Stimulated activated CD4-positive, alpha-beta T cell treated with anti-CD3 and anti-CD28 coated beads, Interleukin-12 subunit alpha, Interleukin-12 subunit beta, amount 100 ng/mL, for 24 hours (primary cell): Measurements from ENCODE around the gene PKP4.
"Not testable (repeated sequence)": the region's sequence is repeated elsewhere in the genome, so short reads cannot be mapped to it uniquely, and the experiment has no call there.

ENCODE experiments used
- DNase-seq, 2 experiments: peaks; one replicate each; pipeline ENCODE4 v3.0.0-alpha.2; 2020; ENCODE audit warnings: low read depth in 2 of 2

PKP4 gene, protein sequence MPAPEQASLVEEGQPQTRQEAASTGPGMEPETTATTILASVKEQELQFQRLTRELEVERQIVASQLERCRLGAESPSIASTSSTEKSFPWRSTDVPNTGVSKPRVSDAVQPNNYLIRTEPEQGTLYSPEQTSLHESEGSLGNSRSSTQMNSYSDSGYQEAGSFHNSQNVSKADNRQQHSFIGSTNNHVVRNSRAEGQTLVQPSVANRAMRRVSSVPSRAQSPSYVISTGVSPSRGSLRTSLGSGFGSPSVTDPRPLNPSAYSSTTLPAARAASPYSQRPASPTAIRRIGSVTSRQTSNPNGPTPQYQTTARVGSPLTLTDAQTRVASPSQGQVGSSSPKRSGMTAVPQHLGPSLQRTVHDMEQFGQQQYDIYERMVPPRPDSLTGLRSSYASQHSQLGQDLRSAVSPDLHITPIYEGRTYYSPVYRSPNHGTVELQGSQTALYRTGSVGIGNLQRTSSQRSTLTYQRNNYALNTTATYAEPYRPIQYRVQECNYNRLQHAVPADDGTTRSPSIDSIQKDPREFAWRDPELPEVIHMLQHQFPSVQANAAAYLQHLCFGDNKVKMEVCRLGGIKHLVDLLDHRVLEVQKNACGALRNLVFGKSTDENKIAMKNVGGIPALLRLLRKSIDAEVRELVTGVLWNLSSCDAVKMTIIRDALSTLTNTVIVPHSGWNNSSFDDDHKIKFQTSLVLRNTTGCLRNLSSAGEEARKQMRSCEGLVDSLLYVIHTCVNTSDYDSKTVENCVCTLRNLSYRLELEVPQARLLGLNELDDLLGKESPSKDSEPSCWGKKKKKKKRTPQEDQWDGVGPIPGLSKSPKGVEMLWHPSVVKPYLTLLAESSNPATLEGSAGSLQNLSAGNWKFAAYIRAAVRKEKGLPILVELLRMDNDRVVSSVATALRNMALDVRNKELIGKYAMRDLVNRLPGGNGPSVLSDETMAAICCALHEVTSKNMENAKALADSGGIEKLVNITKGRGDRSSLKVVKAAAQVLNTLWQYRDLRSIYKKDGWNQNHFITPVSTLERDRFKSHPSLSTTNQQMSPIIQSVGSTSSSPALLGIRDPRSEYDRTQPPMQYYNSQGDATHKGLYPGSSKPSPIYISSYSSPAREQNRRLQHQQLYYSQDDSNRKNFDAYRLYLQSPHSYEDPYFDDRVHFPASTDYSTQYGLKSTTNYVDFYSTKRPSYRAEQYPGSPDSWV

DNA sequence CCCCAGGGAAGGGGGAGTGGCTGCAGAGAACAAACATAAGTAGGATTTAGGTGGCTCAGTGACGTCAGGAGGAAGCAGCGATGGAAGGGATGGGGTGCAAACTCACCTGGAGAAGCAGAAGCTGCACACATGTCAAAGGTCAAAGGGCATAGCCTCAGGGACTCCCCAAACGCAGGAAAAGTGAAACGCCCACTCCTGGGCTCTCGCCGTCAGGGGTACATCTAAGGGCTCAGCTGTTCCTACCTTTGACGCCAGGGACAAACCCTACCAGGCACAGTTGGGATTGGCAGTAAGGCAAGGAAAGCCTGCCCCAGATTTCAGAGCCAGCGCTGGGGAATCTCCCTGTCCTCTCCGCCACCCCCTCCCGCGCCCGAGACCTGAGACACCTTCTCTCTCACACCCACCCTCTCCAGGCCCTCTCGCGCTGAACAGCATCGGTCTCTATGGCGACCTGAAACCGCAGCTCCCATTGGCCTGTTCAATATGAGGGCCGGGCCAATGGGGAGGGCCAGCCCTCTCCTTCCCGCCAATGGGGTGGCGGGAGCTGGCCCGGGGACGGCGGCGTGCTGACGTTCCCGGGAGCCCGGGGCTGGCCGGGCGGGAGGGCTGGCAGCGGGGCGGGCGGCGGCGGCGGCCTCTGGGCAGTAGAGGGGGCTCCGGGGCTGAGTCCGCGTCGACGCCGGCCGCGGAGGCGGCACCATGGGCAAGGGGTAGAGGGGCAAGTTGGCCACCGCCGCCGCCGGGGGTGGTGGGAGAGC, at the start of gene PKP4, which contains the start of gene CCDC148:
Gene PKP4 (plus strand): TSS at position 644 of the 758 bp plus-strand sequence. CDS start 76,233 bp downstream, outside the sequence.
Gene CCDC148 (minus strand): TSS at position 445 of the 758 bp plus-strand sequence. CDS start 314 bp downstream, at position 131.
- peak; percentile 72 to 85 for DNase-seq

- no peak for DNase-seq
Measured at GRCh38 chr2:158407031-158407430, 49.7 kb upstream of the PKP4 start.

GRCh38 chr2:158410132-158410531, 46.6 kb upstream of the PKP4 start:
- DNase-seq: no peak

- DNase-seq: no peak
Measured at GRCh38 chr2:158411748-158412147, 45.0 kb upstream of the PKP4 start.

DNA sequence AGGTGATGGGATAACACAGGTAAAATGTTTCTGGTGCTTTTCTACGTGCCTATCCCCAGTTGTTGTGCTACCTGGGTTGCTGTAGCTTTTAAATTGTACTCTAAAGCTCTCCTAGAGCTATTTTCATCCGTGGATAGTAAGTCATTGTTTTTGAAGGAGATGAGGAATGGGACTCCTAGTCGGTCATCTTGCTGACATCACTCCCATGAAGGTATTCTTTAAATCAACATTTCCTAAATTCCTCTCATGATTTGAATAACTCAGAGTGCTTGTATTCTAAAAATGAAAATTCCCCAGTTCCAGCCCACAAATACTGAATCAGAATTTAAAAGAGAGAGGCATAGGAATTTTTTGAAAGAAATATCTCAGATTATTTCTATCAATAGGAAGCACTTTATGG, 44.5 kb upstream of the PKP4 start:
- no peak for DNase-seq

DNA sequence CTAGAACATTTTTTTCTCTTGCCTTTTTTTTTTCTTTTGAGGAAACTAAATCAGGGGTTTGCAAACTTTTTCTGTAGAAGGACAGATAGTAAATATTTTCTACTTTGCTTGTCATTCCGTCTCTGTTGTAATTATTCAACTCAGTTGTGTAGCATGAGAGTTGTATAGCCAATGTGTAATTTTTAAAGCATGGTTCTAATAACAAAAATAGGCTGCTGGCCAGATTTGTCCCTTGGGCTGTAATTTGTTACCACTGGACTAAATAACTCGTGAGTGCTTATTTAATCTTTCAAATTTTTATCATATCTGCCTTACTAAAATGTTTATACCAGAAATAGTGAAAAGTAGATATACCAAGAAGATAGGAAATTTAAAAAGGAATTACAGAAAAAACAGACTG, 43.2 kb upstream of the PKP4 start:
- DNase-seq: no peak

DNA sequence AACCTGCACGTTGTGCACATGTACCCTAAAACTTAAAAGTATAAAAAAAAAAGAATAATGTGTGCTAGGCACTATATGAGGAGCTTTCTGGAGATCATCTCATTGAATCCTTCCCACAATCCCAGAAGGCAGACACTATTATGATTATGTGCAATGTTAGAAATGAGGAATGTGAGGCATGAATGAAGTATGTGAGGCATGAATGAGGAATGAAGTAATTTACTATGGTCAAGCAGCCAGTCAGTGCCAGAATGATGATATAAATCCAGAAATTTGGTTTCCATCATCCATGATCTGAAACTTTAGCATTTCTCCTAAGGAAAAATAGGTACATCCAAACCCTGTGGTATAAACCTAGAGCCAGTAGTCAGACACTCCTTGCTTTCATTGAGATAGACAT, 42.2 kb upstream of the PKP4 start:
- DNase-seq: no peak

DNA sequence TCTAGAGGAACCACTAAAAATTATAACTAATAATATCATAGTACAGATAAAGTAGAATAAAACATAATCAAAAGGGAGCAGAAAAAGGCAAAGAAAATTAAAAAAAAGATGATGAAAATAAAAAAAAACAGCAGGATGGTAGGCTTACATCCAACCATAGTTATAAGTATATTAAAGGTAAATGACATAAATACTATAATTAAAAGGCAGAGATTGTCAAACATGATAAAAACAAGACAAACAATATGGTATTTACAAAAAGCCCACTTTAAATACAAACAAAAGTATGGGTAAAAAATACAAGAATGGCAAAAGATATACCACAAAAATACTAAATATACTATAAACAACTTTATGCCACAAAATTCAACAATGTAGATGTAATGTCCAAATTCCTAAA, 24.6 kb upstream of the PKP4 start:
- DNase-seq: no peak

GRCh38 chr2:158433716-158434115, 23.0 kb upstream of the PKP4 start:
- DNase-seq: not testable (repeated sequence)

- not testable (repeated sequence) for DNase-seq
Measured at GRCh38 chr2:158439062-158439461, 17.7 kb upstream of the PKP4 start.

GRCh38 chr2:158443606-158444005, 13.1 kb upstream of the PKP4 start:
- DNase-seq: no peak

DNA sequence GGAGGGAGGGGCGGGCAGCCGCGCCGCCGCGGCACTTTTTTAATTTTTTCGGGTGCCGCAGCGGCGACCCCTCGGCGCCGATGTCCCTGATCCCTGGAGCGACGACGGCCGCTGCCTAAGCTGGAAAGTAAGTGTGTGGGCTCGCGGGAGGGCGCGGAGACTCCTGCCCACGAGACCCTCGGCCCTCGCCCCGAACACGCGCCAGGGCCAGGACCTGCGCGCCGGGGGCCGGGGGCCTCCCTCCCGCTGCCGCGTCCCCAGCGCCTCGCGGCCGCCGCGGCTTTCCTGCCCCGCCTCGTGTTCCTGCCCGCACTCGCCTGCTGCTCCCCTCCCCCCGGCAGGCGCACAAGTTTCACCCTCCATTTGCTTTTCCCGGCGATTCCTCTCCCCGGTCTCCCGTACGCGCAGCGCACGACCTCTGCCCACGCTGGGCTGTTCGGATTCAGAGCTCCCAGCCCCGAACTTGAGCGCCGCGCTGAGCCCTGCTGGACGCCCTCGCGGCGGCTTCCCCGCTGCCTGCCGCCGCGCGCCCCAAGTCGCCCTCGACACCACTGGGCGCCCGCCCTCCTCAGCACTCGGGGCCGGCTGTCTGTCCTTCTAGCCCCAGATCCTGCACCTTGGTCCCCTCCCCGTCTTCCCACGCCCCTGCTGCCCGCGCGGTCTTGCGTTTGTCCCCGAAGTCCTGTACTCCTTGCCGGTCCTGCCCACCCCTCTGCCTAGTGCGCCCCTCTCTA, 507 bp downstream of the PKP4 start:
- DNase-seq: peak; percentile 16 to 43

DNA sequence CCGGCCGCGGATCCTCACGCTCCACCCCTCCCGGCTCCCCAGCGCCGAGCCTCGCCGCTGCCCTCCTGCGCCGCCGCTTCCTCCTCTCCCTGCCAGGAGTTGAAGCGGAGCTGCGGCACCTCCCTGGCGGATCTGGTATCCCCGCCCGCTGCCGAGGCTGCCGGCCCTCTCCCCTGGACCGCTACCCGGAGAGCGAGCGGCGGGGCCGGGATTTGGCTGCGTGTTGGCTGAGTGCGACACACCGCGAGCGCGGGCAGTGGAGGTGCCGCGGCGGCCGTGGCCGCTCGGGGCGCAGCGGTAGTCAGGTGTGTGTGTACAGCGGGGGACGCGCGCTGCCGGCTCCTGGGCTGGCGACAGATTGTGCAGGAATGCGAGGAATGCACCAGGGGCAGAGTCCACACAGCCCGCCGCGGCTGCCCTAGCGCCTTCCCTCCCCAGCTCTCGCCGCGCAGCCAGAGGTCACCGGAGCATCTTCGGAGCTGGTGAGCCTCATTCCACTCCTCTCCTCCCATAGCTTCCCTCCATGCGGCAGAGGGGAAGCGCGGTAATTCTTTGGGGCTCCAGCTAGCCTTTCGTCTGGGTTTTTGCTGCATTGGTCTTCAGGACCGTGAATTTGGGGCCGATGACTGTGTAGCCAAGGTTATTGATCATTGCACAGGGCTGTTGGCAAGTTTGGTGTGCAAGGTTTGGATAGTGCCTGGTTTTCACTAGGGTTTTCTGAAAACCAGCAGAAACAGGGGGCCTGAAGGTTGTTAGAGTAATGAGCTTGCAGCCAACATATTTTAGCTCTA, 1.3 kb downstream of the PKP4 start:
- DNase-seq: no peak

GRCh38 chr2:158458617-158458920, 1.8 kb downstream of the PKP4 start:
- no peak for DNase-seq

DNA sequence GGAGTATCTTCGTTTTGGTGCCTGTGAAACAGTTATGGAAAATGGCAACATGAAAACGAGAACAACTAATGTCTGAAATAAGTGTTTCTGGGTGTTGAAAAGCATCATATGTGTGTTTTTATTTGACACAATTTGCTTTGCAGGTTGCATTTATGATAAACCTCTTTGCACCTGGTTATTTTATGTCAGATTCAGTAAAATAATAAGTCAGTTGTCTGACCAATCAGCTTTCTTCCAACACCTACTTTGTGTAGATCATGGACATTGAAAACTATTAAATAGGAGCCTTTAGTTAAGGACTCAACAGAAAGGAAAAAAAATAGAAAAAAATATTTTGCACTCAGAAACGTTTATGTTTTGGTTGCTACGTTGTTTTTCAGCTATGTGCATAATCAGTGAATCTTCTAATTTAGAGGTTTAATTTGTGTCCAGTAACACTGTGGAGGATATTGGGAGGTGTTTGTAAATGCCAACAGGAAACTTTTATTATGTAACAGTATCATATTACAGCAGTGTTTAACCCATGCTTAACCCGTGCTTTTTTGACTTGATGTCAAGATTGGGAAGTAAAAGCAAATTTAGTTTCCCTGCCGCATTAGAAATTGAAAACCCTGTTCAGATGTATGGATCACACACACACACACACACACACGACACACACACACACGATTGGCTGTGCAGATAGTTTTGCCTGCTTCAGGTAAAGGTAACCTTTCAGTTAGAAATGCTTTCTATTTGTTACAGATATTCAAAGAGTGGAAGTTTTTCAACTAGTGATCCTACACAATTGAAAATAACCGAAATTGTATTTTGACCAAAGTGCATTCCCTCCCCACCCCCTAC, 2.6 kb downstream of the PKP4 start:
- DNase-seq: no peak

DNA sequence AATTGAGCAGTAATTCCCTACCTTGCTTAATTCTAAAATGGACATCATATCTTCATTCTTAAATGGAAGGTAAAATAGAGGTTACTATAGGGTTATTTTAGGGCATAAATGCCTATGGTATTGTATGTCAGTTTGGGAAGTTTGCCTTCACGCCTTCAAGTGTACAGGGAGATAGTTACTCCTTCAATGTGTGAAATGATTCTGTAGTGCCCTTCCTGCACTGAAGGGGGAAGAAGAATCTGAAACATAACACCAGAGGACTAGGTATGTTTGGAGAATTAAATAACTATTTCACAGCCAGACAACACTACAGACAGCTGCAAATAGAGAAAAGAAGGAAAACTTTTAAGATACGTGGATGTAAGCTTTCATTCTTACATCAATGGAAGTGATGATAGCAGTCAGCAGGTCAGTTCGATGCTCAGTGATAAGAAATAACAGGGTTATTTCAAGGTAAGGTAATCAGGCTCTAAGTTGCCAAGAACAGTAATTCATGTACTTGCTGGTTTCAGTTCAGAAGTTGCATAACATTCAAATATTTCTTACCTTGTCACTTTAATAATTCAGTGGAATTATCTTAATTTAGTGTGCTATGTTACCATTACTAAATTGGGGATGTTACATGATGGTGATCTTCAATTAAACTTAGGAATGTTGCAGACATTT, 4.0 kb downstream of the PKP4 start:
- DNase-seq: no peak

GRCh38 chr2:158463496-158464095, 6.8 kb downstream of the PKP4 start:
- no peak for DNase-seq
